GM18505 (cell line): ENCODE results near the gene CADPS.
A peak's percentile ranks its signal among the peaks of the same experiment; 100 is the strongest.

ENCODE experiments used
- ATAC-seq: cut with Tn5 transposase; IDR thresholded peaks from one replicate; pipeline ENCODE4 v1.9.1; 2021; ENCODE audit not compliant: unreplicated experiment
- POLR2A ChIP-seq: IDR thresholded peaks from 4 replicates; pipeline ENCODE4 v1.6.1; 2011; ENCODE audit warnings: borderline replicate concordance; ENCODE audit not compliant: insufficient read depth, insufficient read length; ENCODE audit errors: extremely low read depth

Gene CADPS

GRCh38 chr3:62368705-62369475, 506.3 kb downstream of the CADPS start:
- no peak for TF ChIP-seq POLR2A
- no peak for ATAC-seq

- no peak for ATAC-seq
- no peak for TF ChIP-seq POLR2A
Observed at GRCh38 chr3:62368290-62368704, 506.9 kb downstream of the CADPS start.

GRCh38 chr3:62367763-62368195, 507.4 kb downstream of the CADPS start:
- no peak for ATAC-seq
- TF ChIP-seq POLR2A, result no peak

GRCh38 chr3:62366126-62366484, 509.1 kb downstream of the CADPS start:
- TF ChIP-seq POLR2A, result no peak
- ATAC-seq, result no peak

GRCh38 chr3:62365391-62366125, 509.7 kb downstream of the CADPS start:
- TF ChIP-seq POLR2A, result no peak
- ATAC-seq, result no peak

- TF ChIP-seq POLR2A, result no peak
- no peak for ATAC-seq
Observed at GRCh38 chr3:62364191-62364590, 511.0 kb downstream of the CADPS start.

DNA sequence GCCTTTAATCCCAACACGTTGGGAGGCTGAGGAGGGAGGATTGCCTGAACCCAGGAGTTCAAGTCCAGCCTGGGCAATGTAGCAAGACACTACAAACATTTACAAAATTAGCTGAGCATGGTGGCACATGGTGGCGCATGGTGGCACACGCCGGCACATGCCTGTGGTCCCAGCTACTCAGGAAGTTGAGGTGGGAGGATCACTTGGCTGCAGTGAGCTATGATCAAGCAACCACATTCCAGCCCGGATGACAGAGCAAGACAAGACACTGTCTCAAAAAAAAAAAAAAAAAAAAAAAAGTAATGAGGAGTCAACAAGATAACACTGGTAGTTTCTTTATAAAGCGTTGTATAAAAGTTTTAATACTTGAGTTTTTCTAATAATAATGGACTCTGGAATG, 511.9 kb downstream of the CADPS start:
- no peak for ATAC-seq
- TF ChIP-seq POLR2A, result no peak

DNA sequence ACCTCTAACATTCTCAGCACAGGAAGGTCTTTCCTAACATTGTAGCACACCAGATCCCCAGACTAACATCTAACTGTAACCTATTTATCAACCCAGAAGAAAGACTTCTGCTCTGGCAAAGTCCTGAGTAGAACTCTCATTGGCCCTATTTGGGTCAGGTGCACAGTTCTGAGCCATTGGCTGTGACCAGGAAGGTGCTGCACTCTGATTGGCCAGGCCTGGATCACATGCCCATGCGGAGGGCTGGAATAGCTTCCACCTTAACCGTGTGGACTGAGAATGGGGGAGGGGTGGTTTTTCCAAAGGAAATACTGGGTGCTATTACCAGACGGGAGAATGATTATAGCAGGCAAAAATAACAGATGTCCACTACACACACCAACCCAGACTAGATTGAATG, 513.4 kb downstream of the CADPS start:
- ATAC-seq, result peak; percentile 23
- no peak for TF ChIP-seq POLR2A

DNA sequence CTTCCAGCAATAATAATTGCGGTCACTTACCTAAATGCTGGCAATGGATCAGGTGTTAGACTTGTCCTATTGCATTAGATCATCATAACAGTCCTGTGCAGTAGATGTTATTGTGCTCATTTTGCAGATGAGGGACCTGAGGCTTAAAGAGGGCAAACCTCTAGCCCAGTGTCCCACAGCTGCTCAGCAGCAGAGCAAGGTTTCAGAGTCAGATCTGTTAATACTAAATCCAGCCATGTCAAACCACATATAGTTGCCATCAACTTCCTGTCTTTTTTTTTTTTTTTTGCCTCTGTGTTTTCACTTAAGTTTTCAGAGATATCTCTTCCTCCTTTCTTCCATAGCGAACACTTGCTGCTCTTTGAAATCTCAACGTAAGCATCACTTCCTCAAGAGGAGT, 514.0 kb downstream of the CADPS start:
- peak; percentile 88 for ATAC-seq
- TF ChIP-seq POLR2A, result no peak

DNA sequence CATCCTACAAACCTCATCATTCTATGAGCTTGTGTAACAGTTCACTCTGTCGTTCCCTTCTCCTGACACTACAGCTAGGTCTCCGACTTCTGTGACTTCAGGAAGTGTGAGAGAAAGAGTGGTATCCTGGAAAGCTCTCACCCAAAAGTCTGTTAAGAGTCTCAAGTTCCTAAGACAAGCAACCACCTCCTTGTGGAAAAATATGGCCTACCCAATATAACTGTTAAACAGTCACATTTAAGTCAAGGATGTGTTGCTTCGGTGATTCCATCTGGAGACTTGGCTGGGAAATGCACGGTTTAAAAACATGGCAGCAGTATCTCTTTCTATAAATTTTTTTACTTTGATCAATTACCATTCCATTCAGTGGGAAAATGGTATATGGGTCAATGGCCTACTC, 515.7 kb downstream of the CADPS start:
- no peak for TF ChIP-seq POLR2A
- no peak for ATAC-seq

GRCh38 chr3:62356356-62356755, 518.9 kb downstream of the CADPS start:
- no peak for TF ChIP-seq POLR2A
- no peak for ATAC-seq

- no peak for TF ChIP-seq POLR2A
- no peak for ATAC-seq
Observed at GRCh38 chr3:62355703-62356102, 519.5 kb downstream of the CADPS start.
